GM19328 (cell line): ENCODE data around the gene SLC39A7.

Experiments used
- ATAC-seq: cut with Tn5 transposase; IDR thresholded peaks from one replicate; pipeline ENCODE4 v1.9.1; 2021; ENCODE audit warnings: mild to moderate bottlenecking, moderate library complexity; ENCODE audit not compliant: unreplicated experiment

SLC39A7 gene

DNA sequence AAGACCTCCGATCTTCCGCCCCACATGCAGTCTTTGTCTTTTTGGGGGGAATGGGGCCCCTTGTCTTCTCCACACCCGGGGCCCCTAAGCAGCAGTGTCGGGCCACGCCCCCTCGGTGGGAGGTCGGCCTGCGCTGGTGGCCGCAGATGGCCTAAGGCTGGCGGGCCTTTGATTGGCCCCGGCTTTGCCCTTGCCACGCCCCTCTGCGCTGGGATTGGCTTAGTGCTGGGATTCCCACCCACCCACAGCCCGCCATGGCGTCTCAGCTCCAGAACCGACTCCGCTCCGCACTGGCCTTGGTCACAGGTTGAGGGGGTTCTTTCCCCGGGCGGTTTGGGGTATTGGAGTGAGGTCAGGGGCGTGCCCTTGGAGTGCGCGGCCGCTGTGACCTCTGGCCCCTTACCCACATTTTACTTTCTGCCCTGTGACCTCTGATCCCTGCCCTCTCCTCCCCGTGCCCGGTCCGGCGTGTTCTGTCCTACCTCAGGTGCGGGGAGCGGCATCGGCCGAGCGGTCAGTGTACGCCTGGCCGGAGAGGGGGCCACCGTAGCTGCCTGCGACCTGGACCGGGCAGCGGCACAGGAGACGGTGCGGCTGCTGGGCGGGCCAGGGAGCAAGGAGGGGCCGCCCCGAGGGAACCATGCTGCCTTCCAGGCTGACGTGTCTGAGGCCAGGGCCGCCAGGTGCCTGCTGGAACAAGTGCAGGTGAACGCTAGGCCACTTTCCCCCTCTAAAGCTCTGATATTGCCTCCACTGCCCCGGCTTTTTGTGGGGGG, 3.9 kb downstream of the SLC39A7 start, which contains the start of gene HSD17B8:
HSD17B8 (plus strand) TSS at position 241 of the 776 bp plus-strand sequence; CDS start at position 255, 14 bp downstream.
- peak; percentile 39 for ATAC-seq

DNA sequence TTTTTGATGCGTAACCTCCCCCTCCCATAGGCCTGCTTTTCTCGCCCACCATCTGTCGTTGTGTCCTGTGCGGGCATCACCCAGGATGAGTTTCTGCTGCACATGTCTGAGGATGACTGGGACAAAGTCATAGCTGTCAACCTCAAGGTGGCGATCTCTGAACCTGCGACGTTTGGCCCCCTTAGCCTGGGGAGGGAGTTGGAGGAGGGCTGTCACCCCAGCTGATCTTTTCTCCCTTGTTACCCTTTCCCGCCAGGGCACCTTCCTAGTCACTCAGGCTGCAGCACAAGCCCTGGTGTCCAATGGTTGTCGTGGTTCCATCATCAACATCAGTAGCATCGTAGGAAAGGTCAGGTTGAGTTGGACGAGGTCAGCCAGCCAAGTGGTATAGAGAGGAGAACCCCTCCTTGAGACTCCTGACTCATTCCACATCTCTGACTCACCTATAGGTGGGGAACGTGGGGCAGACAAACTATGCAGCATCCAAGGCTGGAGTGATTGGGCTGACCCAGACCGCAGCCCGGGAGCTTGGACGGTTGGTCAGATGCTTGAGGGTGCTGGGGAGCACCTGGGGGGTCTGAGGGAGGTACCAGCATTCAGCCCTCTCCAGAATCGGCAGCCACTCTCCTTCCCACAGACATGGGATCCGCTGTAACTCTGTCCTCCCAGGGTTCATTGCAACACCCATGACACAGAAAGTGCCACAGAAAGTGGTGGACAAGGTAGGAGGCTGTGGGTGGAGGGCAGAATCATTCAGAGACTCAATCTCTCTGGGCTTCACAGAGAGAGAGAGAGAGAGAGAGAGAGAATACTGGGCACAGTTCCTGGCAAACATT, 4.7 kb downstream of the SLC39A7 start:
- ATAC-seq = no peak

DNA sequence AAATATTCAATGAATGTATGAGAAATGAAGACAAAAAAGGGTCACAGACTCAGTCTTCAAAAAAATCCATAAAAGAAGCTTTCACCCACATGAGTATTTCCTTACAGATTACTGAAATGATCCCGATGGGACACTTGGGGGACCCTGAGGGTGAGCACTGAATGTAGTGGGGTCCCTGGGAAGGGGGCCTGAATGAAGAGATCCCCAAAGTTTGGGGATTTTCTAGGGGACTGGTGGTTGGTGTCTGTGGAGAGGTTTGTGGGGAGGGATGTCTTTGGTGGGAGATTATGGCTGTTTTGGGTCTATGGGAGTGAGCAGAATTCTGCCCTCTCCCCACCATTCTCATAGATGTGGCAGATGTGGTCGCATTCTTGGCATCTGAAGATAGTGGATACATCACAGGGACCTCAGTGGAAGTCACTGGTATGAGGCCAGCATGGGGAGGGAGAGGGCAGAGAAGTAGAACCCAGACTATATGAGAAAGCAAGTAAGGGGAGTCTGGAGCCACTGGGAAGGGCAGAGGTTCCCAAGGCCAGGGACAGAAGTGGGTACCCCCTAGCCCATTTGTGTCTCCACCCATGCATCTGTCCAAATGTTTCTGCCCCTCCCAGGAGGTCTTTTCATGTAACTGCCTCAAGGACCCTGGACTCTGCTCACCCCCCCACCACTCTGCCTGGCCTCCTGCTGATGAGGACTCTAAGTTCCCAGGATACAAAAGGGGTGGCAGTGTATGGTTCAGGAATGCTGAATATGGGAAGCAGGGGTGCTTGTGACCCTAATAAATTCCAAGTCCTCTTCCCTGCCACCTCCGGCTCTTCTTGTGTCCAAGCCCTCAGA, 5.6 kb downstream of the SLC39A7 start:
- ATAC-seq = no peak

DNA sequence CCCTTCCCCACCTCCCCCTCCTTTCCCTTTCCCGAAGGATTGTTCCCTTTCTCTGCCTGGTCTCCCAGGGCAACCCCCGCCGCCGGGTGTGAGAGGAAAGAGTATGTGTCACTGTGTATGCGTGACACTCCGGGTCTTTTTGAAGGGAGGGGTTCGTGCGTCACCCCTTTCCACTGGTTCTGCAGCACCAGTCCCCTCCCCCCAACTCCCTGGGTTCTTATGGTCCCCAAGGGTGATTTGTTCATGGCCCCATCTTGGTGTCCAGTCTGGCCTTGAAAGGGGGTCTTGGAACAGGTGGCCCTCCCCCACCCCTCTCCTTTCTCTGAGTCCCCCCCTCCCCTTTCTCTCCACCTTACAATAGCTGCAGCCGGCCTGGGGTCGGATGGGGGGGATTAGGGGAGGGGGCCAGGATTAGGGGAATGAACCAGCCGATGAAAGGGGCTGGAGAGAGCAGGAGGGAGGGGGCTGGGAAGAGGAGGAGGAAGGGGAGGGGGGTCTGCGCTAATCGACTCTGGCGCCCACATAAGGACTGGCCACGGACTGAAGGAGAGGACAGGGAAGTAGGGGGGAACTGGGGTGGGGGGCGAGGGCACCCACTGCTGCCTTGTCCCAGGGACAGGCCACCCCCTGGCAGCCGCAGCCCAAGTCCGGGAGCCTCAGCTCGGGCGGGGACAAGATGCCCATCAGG, 6.3 kb downstream of the SLC39A7 start:
- no peak for ATAC-seq

DNA sequence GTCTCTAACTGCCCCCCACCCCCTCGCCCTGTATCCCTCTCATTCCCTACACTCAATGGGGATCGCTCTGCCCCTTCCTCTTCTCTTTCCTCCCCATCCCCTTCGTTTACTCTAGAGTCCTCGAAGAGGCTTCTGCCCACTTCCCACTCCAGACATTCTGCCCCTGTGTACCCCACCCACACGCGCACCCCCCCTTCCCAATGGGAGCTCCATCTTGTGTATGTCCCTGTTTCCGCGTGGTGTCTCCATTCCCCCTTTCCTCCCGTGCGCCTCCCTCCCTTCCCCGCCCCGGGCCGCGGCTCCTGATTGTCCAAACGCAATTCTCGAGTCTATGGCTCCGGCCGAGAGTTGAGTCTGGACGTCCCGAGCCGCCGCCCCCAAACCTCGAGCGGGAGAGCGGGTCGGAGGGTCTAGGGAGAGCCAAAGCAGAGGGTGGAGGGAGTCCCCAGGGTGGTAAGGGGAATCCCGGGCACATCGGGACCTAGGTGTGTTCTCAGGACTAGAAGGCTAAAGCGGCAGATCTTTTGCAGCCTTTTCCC, 7.0 kb downstream of the SLC39A7 start:
- no peak for ATAC-seq

DNA sequence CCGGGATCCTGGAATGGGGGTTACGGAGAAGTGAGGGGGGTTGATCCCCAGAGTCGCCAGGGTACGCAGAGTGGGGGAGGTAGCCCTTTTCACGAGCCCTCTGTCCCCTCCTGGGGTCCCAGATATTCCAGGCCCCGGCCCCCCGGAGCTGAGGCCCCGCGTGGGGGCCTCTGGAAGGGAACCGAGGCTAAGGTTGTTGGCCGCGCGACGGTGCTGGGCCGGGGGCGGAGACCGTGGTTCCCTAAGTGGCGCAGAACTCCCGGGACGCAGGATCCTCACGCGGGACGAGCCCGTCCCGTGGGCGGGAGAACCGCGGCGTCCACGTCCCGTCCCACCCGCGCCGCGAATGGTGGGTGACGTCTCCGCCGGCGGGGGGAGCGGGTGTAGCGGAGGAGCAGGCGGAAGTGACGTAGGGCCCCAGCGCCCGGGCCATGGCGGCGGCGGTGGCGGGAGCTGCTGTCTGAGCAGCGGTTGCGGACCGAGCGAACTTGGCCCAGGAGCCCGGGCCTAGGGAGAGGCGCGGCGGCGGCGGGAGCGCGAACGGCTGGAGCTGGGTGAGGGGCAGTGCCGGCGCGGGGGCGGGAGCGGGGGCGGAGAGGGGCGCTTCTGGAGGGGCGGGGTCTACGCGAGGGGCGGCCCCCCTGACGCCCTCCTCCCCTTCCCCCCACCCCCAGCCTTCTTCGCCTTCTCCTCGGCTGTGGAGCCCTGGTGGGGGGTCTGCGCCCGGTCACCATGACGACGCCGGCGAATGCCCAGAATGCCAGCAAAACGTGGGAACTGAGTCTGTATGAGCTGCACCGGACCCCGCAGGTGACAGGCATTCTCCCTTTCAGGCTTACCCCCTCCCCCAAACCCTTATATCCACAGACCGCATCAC, 7.7 kb downstream of the SLC39A7 start, which contains the start of gene RING1:
RING1 (plus strand) TSS at position 410 of the 877 bp plus-strand sequence; CDS start at position 733, 323 bp downstream.
- ATAC-seq = peak; percentile 48

DNA sequence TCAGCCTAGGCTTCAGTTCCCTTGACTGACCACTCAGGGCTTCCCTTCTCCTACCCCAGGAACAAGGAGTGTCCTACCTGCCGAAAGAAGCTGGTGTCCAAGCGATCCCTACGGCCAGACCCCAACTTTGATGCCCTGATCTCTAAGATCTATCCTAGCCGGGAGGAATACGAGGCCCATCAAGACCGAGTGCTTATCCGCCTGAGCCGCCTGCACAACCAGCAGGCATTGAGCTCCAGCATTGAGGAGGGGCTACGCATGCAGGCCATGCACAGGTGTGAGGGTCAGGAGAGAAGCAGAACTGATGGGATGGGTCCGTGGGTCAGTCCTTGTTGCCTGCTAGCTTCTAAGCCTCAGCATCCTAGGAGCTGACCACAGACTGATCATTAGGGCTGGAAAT, 9.2 kb downstream of the SLC39A7 start:
- ATAC-seq = no peak

DNA sequence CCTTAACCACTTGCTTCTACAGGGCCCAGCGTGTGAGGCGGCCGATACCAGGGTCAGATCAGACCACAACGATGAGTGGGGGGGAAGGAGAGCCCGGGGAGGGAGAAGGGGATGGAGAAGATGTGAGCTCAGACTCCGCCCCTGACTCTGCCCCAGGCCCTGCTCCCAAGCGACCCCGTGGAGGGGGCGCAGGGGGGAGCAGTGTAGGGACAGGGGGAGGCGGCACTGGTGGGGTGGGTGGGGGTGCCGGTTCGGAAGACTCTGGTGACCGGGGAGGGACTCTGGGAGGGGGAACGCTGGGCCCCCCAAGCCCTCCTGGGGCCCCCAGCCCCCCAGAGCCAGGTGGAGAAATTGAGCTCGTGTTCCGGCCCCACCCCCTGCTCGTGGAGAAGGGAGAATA, 10.5 kb downstream of the SLC39A7 start:
- ATAC-seq = no peak

DNA sequence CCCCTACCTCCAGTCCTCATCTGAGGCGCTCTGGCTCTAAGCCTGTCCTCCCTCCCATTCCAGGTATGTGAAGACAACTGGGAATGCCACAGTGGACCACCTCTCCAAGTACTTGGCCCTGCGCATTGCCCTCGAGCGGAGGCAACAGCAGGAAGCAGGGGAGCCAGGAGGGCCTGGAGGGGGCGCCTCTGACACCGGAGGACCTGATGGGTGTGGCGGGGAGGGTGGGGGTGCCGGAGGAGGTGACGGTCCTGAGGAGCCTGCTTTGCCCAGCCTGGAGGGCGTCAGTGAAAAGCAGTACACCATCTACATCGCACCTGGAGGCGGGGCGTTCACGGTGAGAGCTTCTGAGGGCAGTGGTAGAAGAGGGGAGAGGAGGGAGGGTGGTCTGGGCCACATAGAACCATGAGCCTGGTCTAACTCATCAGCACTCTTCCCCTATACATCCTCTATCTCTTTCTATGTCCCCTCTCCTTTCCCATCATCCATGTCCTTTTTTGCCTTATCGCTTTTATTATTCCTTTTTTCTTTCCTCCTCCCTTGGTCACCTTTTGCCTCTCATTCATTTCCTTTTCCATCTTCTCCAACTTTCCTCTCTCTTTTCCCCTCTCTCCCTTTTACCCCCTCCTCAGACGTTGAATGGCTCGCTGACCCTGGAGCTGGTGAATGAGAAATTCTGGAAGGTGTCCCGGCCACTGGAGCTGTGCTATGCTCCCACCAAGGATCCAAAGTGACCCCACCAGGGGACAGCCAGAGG, 11.2 kb downstream of the SLC39A7 start:
- no peak for ATAC-seq

DNA sequence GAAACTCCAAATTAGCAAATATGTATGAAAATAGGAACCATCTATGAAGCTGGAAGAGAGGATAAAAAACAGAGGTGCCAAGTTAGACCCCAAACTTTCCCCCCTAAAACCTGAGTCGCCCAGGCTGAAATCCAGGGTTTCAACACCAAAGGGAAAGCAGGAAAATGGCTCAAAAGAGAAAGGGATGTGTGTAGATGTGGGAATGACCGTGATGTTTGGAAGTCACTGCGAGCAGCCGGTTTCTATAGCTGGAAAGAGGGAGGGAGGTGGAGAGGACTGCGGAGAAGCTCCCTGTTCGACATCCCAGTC, 12.1 kb downstream of the SLC39A7 start:
- no peak for ATAC-seq

DNA sequence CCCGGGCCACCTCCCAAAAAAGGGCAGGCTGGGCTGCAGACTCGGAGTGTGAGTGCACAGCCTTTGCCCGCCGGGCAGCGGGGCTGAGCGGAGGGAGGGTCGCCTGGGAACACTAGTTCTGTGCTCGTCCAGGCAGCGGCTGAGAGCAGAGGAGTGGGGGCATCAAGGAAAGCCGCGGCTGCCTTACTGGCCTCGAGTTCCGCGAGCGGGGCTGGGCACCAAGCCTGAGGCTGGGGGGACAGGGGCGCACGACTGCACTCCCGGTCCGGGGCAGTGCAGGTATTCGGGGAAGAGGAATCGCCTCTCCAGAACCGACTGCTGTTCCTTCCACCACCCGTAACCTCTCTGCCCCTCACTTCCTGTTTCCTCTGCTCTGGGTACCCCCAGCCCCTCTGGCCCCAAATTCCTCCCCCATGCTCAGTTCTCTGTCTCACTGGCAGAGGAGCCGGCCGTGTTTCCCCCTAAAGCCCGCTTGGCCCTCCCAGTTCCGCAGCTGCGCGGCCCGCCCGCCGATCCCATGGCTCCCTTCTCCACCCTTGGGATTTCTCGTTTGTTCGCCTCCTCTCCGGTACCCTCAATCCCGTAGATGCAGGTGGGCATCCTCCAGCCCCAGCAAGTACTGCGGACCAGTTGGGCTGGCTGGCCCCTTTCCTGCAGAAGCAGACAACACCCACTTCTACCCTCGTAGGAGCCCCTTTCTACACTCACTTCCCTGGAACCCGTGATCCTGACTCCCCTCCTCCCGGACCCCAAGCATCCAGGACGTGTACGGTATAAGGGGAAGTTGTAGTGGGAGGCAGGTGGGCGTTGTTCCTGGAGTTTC, 12.7 kb downstream of the SLC39A7 start:
- ATAC-seq = no peak

DNA sequence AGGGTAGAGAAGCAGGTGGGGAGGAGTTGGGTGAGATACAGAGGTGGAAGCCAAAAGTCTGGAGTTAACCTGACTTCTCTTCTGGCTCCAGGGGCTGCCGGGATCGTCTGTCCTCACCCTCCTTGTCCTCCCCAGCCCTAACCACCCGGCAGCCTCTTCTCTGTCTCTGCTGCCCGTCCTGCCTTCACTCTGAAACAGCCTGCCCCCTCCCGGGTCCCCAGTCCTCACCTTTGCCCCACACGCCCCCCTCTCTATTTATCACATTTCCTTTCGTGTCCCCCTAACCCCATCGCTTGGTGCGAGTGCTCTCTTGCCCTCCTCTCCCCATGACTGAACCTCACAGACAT, 13.3 kb downstream of the SLC39A7 start:
- ATAC-seq = no peak

DNA sequence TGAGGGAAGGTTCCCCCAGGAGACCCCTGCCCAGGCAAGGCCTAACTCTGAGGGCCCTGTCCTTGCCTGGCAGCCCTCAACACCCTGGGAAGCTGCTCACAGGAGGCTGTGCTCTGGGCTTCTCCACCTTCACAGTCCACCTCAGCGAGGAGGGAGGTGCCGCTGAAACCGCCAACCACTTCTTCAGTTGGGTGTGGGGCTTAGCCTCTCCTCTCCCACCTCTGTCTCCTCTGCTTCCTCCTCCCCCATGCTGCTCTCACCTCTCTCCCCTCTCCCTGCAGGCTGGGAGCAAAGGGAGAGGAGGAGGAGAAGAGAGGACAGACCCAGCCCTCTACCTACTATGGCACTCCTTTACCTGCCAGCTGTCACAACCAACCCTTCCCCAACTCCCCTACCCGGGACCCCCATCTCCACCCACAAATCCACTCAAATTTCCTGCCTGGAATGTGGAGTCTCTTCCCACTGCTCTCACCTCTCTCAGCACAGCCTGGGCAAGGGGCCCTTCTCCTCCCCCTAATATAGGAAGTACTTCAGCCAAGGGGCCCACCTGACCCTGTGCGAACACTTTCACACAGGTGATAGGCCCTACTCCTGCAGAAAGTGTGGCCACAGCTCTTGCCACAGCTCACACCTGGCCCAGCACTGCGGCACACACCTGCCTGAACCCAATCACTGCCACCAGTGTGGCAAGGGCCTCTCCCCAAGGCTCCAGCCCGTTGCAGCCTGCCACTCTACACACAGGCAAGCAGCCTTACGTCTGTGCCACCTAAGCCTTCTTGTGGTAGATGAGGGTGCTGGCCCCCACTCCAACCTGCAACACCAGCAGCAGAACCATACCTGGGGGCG, 14.8 kb downstream of the SLC39A7 start:
- ATAC-seq = no peak

DNA sequence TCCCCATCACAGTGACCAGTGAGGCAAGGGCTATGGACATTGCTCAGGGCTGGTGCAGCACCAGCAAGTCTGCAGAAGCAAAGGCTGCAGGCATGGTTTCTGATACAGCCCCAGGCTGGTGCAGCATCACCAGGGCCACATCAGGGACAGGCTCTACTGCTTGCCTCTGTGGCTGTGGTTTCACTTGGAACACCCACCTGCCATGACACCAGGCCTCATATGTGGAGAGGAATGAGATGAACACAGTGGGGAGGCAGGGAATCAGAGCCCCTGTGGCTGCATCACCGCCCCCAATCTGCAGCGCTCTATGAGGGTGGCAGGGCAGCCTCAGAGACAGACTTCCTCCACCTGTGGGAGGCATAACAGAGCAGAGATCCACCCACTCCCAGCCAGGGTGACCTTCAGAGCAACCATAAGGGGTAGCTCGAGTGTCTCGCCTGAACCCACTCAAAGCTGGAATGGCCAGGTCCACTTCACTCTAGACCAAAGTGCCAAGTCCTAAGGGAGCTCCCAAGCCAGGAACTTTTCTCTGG, 15.5 kb downstream of the SLC39A7 start:
- ATAC-seq = no peak

DNA sequence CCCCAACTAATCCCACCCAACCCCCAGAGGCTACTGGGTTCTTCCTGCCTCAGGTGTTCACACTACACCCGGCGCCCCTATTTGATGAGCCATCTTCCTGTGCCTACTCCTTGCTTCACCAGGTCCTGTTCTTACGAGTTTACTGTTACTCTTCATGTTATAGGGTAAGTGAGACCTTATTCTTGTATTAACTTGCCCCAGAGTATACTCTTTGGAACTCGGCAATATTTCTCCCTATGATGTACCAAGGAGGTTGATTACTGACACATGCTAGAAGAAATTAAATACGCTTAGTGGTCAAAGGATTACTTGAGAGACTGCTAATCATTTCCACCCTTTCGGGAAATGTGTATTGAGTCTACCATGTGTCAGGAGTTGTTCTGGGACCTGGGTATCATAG, 16.6 kb downstream of the SLC39A7 start:
- ATAC-seq = no peak

DNA sequence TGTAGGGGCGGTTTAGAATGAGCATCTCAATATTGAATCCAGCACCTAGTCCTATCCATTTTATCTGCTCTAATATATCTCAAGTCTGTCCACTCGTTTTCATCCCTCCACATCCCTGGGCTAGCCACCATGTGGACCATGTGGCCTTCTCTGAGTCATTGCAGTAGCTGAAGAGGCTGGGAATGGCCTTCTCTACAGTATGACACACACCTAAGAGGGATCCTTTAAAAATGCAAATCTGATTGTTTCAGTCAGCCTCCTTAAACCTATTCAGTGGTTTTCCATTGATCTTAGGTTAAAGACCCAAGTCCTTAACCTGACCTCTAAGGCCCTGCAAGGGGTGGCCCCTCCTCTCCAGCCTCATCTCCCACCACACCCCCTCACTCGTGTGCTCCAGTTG, 17.0 kb downstream of the SLC39A7 start:
- ATAC-seq = no peak
